ENCODE data around the gene GPR87. TPM values are rescaled to one million over a fixed set of nuclear protein-coding genes. Genes with fewer than 3 reads are reported as not detected.

Gene GPR87
- total and polyA plus RNA-seq, 9 of the 15 experiments (the other 6 are each of a cell fraction or from before 2014, with no cell fraction given), result not detected

DNA sequence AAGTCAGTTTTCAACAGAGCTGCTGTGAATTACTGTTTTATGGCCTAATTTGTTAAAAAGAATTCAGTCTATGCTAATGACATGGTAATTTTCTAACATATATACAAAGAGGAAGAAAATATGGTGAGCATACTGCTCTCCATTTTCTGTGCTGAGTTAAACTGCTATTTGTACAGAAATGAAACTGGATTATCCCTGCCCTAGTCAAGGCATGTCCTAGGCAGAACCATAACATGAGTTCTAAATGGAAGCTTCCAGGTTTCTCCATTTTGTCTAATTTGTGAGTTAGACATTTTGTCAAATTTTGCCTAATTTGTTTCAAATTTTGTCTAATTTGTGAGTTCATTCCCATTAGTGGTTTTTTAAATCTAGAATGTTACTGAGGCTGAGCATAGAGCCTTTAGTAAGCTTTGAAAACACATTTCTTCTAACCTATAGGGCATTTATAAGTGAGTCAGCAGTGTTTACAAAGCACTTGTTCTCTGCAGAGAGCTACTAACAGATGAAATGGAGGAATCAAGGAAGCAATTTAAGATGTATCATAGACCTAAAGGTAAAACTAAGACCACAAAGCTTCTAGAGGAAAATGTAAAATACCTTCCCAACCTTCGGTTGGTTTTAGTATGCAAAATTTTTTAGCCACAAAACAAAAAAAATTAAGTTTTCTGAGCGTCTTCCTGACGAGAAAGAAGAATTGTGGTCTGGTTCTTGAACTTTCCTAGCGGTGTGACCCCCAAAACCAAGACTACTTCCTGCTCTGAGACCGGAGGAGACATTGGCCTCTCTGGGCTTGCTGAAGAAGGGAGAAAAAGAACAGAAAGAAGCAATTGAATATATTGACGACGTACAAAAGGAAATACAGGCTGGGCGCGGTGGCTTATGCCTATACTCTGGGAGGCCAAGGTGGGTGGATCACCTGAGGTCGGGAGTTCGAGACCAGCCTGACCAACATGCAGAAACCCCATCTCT, 48.1 kb downstream of the GPR87 start (continued):
- TF ChIP-seq, protein P1, sequence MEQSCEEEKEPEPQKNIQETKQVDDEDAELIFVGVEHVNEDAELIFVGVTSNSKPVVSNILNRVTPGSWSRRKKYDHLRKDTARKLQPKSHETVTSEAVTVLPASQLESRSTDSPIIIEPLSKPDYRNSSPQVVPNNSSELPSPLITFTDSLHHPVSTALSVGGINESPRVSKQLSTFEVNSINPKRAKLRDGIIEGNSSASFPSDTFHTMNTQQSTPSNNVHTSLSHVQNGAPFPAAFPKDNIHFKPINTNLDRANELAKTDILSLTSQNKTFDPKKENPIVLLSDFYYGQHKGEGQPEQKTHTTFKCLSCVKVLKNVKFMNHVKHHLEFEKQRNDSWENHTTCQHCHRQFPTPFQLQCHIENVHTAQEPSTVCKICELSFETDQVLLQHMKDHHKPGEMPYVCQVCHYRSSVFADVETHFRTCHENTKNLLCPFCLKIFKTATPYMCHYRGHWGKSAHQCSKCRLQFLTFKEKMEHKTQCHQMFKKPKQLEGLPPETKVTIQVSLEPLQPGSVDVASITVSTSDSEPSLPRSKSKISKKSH (CRISPR knock-in tag; IDR thresholded peaks at IDR 0.05), result no peak

DNA sequence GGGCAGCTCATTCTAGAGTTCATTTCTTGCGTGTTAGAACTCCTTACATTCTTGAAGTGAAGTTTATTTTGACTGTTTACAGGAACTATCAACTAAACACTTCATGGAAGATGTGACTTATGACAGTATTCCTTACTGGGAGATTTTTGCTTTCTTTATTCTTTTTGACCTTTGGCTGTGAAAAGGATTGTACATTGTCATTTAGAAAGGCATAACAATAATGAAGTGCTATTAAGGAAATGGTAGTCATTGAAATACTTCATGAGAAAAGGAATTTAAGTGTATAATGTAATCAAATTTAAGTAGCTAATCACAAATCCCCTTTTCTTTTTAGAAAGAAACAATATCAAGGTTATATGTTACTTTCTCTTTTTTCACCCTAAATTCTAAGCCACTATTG, 49.6 kb downstream of the GPR87 start:
- CTCF ChIA-PET (ENCODE audit: low intra/inter-chr PET ratio), result no interaction called here
- FAIRE-seq (no peak), DNase-seq (ENCODE audit: extremely low read depth in 1 of 4, low spot score in 3 of 4) (no peak), ATAC-seq (no peak)
- WGBS (ENCODE audit: insufficient coverage, low coverage, missing lambda C conversion rate), result 0% methylated on average over 1 of the region's 1 CpG
- H4K20me1 ChIP-seq (replicated peaks; ENCODE audit: control insufficient read depth, insufficient read depth, low read length), result no peaks in the 10 kb centered on the region
- H3K36me3 ChIP-seq (ENCODE audit: control insufficient read depth, insufficient read depth, low read length), result no peaks in the 10 kb centered on the region
- H2AFZ ChIP-seq (ENCODE audit: low read depth, low read length), result no peak overlapping the region
- no peaks in the 10 kb centered on the region for H3K4me1 ChIP-seq (replicated peaks in 1 of 2; ENCODE audit: control insufficient read depth in 2 of 2, insufficient read depth in 2 of 2, low read length in 2 of 2)
- intact Hi-C loops (cut with micrococcal nuclease) (no loop called here), in situ Hi-C loops (cut with MboI) (no loop called here)
- TF ChIP-seq SMARCB1 (IDR thresholded peaks at IDR 0.05; ENCODE audit: insufficient read length, low read depth) (no peak), KDM2B (CRISPR knock-in tag; IDR thresholded peaks at IDR 0.05) (no peak), ZBTB7A (IDR thresholded peaks at IDR 0.05; ENCODE audit: borderline replicate concordance, control insufficient read depth, low read depth, low read length) (no peak), NFIX (CRISPR knock-in tag; IDR thresholded peaks at IDR 0.05; ENCODE audit: low read depth) (no peak), MCM5 (IDR thresholded peaks at IDR 0.05; ENCODE audit: low read depth) (no peak), PHF8 (IDR thresholded peaks at IDR 0.05; ENCODE audit: borderline replicate concordance, low read length) (no peak)
- TF ChIP-seq, protein P2, sequence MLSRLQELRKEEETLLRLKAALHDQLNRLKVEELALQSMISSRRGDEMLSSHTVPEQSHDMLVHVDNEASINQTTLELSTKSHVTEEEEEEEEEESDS (CRISPR knock-in tag; IDR thresholded peaks at IDR 0.05), result no peak
- TF ChIP-seq, protein P3, sequence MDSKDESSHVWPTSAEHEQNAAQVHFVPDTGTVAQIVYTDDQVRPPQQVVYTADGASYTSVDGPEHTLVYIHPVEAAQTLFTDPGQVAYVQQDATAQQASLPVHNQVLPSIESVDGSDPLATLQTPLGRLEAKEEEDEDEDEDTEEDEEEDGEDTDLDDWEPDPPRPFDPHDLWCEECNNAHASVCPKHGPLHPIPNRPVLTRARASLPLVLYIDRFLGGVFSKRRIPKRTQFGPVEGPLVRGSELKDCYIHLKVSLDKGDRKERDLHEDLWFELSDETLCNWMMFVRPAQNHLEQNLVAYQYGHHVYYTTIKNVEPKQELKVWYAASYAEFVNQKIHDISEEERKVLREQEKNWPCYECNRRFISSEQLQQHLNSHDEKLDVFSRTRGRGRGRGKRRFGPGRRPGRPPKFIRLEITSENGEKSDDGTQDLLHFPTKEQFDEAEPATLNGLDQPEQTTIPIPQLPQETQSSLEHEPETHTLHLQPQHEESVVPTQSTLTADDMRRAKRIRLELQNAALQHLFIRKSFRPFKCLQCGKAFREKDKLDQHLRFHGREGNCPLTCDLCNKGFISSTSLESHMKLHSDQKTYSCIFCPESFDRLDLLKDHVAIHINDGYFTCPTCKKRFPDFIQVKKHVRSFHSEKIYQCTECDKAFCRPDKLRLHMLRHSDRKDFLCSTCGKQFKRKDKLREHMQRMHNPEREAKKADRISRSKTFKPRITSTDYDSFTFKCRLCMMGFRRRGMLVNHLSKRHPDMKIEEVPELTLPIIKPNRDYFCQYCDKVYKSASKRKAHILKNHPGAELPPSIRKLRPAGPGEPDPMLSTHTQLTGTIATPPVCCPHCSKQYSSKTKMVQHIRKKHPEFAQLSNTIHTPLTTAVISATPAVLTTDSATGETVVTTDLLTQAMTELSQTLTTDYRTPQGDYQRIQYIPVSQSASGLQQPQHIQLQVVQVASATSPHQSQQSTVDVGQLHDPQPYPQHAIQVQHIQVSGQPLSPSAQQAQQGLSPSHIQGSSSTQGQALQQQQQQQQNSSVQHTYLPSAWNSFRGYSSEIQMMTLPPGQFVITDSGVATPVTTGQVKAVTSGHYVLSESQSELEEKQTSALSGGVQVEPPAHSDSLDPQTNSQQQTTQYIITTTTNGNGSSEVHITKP (IDR thresholded peaks at IDR 0.05; ENCODE audit: partially characterized antibody), result no peak
- no TSS peak for BruUV-seq (replicated peaks)
- POLR2A ChIA-PET, result no interaction called here
- peaks cover 2 to 10% of the 10 kb centered on the region in 2 experiments; a peak in 3 of 5 replicates for H3K27me3 ChIP-seq (ENCODE audit: control insufficient read depth in 2 of 2, insufficient read depth in 2 of 2, low read length in 2 of 2)
- H3K27ac ChIP-seq (ENCODE audit: extremely low read depth, low read depth, low read length), result no peak overlapping the region
- H3K9me1 ChIP-seq (ENCODE audit: control insufficient read depth, insufficient read depth, low read length), result no peaks in the 10 kb centered on the region
- H3K4me3 ChIP-seq, result no peak overlapping the region
- H3K9me3 ChIP-seq (replicated peaks; ENCODE audit: control insufficient read depth, insufficient read depth, low read depth, low read length), result no peaks in the 10 kb centered on the region
- no peaks in the 10 kb centered on the region for H3K79me2 ChIP-seq (ENCODE audit: control insufficient read depth, insufficient read depth, low read length)
- H3K9ac ChIP-seq (ENCODE audit: insufficient read depth in 1 of 2, low read depth in 2 of 2, low read length in 2 of 2), result no peak overlapping the region
- no peak overlapping the region for H3K4me2 ChIP-seq (ENCODE audit: insufficient read depth, low read length)

All from K562 (cell line).